Astrocyte (in vitro differentiated cells and primary cell): Measurements from ENCODE around the gene SCGB1C2.

Experiments used
- CTCF ChIP-seq: IDR thresholded peaks from 2 replicates; pipeline ENCODE4 v1.5.1; 2011; ENCODE audit warnings: low read depth, mild to moderate bottlenecking, inconsistent platforms, low read length, moderate library complexity; ENCODE audit not compliant: insufficient read depth
- EZH2 ChIP-seq: IDR thresholded peaks from 2 replicates; pipeline ENCODE4 v1.6.1; 2012; ENCODE audit warnings: mild to moderate bottlenecking, low read length, inconsistent platforms; ENCODE audit not compliant: insufficient read depth

DNA sequence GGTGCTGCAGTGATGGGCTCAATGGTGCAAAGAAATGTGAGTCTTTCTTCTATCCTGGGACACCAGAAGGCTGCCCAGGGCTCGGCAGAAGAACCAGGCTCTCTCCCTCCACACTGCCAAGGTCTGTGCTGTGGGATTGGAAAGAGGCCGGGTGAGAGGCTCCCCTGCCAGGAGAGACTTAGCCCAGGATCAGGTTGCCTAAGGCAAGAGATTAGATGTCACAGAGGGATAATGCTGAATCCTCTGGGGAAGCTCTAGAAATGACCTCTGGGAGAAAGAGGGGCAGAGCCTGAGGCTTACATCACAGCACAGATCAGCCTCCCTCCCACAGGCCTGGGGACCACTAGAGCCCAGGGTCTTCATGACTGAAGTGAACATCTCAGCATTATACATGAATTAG is 49.8 kb downstream of the SCGB1C2 start:
- TF ChIP-seq CTCF: no peak
- TF ChIP-seq EZH2: no peak
